Stomach (tissue), 4 donors: ENCODE results near the gene KLF15.

Source experiments
- CTCF ChIP-seq, 7 experiments: fragments of 450-650 bp in 4 of 7; fragments of 200-600 bp in 3 of 7; sonication (generic) in 3 of 7; IDR thresholded peaks; one replicate each; pipeline ENCODE4 v1.5.1; 2016 to 2019; ENCODE audit warnings: antibody characterized with exemption in 7 of 7, control low read depth in 2 of 7, mild to moderate bottlenecking in 1 of 7
- EP300 ChIP-seq: sonication (generic); formaldehyde crosslinking; IDR thresholded peaks from one replicate; pipeline ENCODE4 v1.6.1; 2017; ENCODE audit warnings: antibody characterized with exemption
- POLR2AphosphoS5 ChIP-seq, 3 donors: sonication (generic); formaldehyde crosslinking; IDR thresholded peaks; one replicate each; pipeline ENCODE4 v1.6.1; 2016; ENCODE audit warnings: antibody characterized with exemption in 3 of 3

- TF ChIP-seq CTCF (IDR thresholded peaks at IDR 0.05) (no peak), EP300 (no peak), POLR2AphosphoS5 (IDR thresholded peaks at IDR 0.05) (no peak)
Observed at GRCh38 chr3:126306888-126307482, 50.2 kb downstream of the KLF15 start.
